ENCODE measurements around the gene STAT4. TPM values are rescaled to one million over a fixed set of nuclear protein-coding genes. Genes with fewer than 3 reads are reported as not detected.

Gene STAT4
- polyA plus RNA-seq, 1 donor (not counting 4 experiments of a cell fraction or from before 2014, with no cell fraction given): 2.0 TPM

DNA sequence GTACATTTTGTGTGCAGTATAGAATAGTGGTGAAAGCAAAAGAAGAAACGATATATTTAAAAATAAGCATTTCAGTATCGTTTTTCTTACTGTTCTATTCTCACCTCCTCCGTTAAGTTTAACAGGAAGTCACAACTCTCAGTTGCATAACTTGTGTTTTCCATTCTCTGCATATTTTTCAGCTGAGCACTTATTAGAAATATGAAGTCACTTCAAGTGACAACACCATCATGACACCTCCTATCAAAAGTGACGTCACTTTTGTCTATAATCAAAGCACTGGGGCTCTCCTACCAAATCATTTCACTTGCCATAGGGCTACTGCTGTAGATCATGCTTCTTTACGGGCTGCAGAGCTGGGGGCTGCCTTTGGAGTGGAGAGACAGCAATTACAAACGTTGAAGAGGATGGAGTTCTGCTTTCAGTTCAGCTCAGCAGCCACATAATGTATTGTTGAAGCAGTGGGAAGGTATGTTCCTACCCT lies 36.3 kb downstream of the STAT4 start:
- FAIRE-seq (no peak), DNase-seq (ENCODE audit: low read depth, low spot score) (no peak)
- no peaks in the 10 kb centered on the region for H4K20me1 ChIP-seq (ENCODE audit: control insufficient read depth, extremely low read depth, insufficient read depth, low read length)
- H3K27me3 ChIP-seq (ENCODE audit: control insufficient read depth, extremely low read depth, insufficient read depth, low read length): peaks cover 4% of the 10 kb centered on the region
- no peaks in the 10 kb centered on the region for H3K36me3 ChIP-seq (ENCODE audit: control insufficient read depth in 2 of 2, extremely low read depth in 1 of 2, insufficient read depth in 2 of 2, low read length in 2 of 2)
- no peak overlapping the region for H2AFZ ChIP-seq (ENCODE audit: control insufficient read depth, low read length)
- H3K27ac ChIP-seq (ENCODE audit: control insufficient read depth, insufficient read depth, low read length): no peak overlapping the region
- no peaks in the 10 kb centered on the region for H3K79me2 ChIP-seq (ENCODE audit: control insufficient read depth, insufficient read depth, low read length)
- no peak overlapping the region for H3K9ac ChIP-seq (ENCODE audit: control insufficient read depth, extremely low read depth, insufficient read depth, low read length)
- no peak overlapping the region for H3K4me3 ChIP-seq (ENCODE audit: control insufficient read depth in 2 of 3, extremely low read depth in 1 of 3, insufficient read depth in 2 of 3, low read depth in 1 of 3, low read length in 3 of 3)
- no peak overlapping the region for H3K4me2 ChIP-seq (ENCODE audit: control insufficient read depth, extremely low read depth, insufficient read depth, low read depth, low read length)
- H3K9me3 ChIP-seq (ENCODE audit: control insufficient read depth, low read depth, low read length): no peaks in the 10 kb centered on the region
- H3K4me1 ChIP-seq (ENCODE audit: control insufficient read depth, extremely low read depth, insufficient read depth, low read length): peaks cover 4% of the 10 kb centered on the region
- no peak for TF ChIP-seq EZH2 (IDR thresholded peaks at IDR 0.05; ENCODE audit: low read length)
- TF ChIP-seq, protein P1, sequence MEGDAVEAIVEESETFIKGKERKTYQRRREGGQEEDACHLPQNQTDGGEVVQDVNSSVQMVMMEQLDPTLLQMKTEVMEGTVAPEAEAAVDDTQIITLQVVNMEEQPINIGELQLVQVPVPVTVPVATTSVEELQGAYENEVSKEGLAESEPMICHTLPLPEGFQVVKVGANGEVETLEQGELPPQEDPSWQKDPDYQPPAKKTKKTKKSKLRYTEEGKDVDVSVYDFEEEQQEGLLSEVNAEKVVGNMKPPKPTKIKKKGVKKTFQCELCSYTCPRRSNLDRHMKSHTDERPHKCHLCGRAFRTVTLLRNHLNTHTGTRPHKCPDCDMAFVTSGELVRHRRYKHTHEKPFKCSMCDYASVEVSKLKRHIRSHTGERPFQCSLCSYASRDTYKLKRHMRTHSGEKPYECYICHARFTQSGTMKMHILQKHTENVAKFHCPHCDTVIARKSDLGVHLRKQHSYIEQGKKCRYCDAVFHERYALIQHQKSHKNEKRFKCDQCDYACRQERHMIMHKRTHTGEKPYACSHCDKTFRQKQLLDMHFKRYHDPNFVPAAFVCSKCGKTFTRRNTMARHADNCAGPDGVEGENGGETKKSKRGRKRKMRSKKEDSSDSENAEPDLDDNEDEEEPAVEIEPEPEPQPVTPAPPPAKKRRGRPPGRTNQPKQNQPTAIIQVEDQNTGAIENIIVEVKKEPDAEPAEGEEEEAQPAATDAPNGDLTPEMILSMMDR (optimal IDR thresholded peaks at IDR 0.05 in 1 of 3, IDR thresholded peaks at IDR 0.05 in 1 of 3, conservative IDR thresholded peaks at IDR 0.05 in 1 of 3; ENCODE audit: extremely low read depth in 1 of 3, insufficient read depth in 2 of 3, low read length in 3 of 3): no peak
- H3K9me1 ChIP-seq (ENCODE audit: control insufficient read depth, extremely low read depth, insufficient read depth, low read length): no peaks in the 10 kb centered on the region
- dilution Hi-C loops (cut with MboI; ENCODE audit: extremely low pct_ligation_motif_present, low sequenced_read_pairs): no loop called here

DNA sequence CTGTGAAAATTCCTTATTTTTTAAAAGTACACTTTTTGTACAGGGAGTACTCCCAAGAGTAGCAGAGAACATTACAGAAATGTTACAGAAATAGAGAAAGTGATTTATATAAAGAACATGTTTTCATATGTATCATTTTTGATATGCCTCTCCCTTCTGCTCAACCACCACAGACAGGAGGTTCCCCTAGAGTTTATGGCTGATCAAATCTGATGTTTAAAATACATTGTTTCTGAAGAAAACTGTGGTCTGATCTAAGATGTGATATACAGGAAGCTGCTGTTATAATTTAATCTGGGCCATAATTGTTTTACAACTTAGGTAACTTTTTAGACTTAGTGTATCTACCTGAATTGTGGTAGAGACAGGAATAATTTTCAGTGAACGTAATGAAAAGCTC lies 37.0 kb downstream of the STAT4 start:
- no peak overlapping the region for H2AFZ ChIP-seq (ENCODE audit: control insufficient read depth, low read length)

More for the DNA sequence above, 37.0 kb downstream of the STAT4 start:
- DNase-seq (ENCODE audit: low read depth, low spot score) (no peak), FAIRE-seq (no peak)
- no peak overlapping the region for H3K4me3 ChIP-seq (ENCODE audit: control insufficient read depth in 2 of 3, extremely low read depth in 1 of 3, insufficient read depth in 2 of 3, low read depth in 1 of 3, low read length in 3 of 3)
- no peaks in the 10 kb centered on the region for H3K9me1 ChIP-seq (ENCODE audit: control insufficient read depth, extremely low read depth, insufficient read depth, low read length)
- no peak overlapping the region for H3K4me2 ChIP-seq (ENCODE audit: control insufficient read depth, extremely low read depth, insufficient read depth, low read depth, low read length)
- no peak overlapping the region for H3K9ac ChIP-seq (ENCODE audit: control insufficient read depth, extremely low read depth, insufficient read depth, low read length)
- dilution Hi-C loops (cut with MboI; ENCODE audit: extremely low pct_ligation_motif_present, low sequenced_read_pairs): no loop called here
- H3K9me3 ChIP-seq (ENCODE audit: control insufficient read depth, low read depth, low read length): no peaks in the 10 kb centered on the region
- no peaks in the 10 kb centered on the region for H4K20me1 ChIP-seq (ENCODE audit: control insufficient read depth, extremely low read depth, insufficient read depth, low read length)
- no peaks in the 10 kb centered on the region for H3K79me2 ChIP-seq (ENCODE audit: control insufficient read depth, insufficient read depth, low read length)
- peaks cover 4% of the 10 kb centered on the region for H3K4me1 ChIP-seq (ENCODE audit: control insufficient read depth, extremely low read depth, insufficient read depth, low read length)
- H3K27ac ChIP-seq (ENCODE audit: control insufficient read depth, insufficient read depth, low read length): no peak overlapping the region
- no peaks in the 10 kb centered on the region for H3K36me3 ChIP-seq (ENCODE audit: control insufficient read depth in 2 of 2, extremely low read depth in 1 of 2, insufficient read depth in 2 of 2, low read length in 2 of 2)
- TF ChIP-seq, protein P1 (optimal IDR thresholded peaks at IDR 0.05 in 1 of 3, IDR thresholded peaks at IDR 0.05 in 1 of 3, conservative IDR thresholded peaks at IDR 0.05 in 1 of 3; ENCODE audit: extremely low read depth in 1 of 3, insufficient read depth in 2 of 3, low read length in 3 of 3): no peak
- no peak for TF ChIP-seq EZH2 (IDR thresholded peaks at IDR 0.05; ENCODE audit: low read length)
- peaks cover under 1% of the 10 kb centered on the region for H3K27me3 ChIP-seq (ENCODE audit: control insufficient read depth, extremely low read depth, insufficient read depth, low read length)

Data from keratinocyte (primary cell).